Measurements from ENCODE around the gene RAB14.
A peak's percentile ranks its signal among the peaks of the same experiment; 100 is the strongest.
"Not testable (repeated sequence)": the region's sequence is repeated elsewhere in the genome, so short reads cannot be mapped to it uniquely, and the experiment has no call there.

The RAB14 gene

DNA sequence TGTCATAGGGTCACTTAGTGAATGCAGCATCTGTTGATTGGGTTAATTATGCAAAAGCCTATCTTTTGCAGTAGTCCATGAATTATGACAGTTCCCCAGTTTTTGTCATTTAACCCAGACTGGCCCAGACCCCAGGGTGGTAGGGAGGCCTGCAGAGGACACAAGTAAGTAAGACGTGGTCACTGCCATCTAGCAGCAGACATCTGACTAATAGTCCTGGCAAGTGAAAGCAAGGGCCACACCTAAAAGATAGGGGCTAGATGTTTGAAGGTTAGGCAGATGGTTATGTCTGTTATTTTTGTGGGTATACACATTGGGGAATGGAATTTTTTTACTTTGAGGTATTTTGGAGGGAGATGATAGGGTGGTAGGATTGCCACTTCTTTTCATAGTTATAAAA lies 48.0 kb downstream of the RAB14 start:
- no peak for DNase-seq

DNA sequence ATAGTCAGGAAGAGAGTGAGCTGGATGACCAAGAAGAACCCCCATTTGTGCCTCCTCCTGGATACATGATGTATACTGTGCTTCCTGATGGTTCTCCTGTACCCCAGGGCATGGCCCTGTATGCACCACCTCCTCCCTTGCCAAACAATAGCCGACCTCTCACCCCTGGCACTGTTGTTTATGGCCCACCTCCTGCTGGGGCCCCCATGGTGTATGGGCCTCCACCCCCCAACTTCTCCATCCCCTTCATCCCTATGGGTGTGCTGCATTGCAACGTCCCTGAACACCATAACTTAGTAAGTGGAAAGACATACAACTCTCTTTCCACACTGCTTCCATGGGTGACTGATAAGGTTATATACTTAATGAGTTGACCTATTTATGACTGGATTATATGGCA lies 51.5 kb downstream of the RAB14 start:
- DNase-seq, result no peak

DNA sequence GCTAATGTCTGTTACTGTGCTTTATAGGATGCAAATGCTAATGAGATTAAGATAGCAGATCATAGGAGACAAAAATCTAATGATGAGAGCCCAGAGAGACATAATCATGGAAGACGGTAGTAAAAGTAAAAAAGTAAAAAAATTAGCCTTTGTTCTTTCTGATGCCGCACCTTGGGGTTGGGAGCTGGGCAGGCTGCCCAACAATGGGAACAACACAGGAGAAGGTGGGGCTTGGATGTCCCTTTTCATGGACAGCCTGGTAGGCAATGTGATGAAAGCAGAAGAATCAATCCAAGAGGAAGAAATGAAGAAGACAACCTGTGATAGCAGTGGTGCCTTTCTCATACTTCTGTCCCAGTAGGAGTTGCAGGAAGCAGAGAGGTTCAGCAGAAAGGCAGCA lies 57.2 kb downstream of the RAB14 start:
- DNase-seq, result no peak

DNA sequence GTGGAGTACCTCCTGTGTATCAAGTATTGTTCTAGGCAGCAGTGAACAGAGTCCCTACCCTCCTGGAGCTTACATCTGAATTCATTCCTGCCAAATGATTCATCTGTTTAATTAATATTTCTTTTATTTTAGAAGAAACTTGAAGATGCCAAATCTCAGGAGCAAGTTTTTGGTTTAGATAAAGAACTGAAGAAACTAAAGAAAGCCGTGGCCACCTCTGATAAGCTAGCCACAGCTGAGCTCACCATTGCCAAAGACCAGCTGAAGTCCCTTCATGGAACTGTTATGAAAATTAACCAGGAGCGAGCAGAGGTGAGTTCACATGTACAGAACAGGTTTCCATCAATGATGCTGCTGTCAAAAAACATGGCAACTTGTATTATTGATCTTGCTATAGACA lies 57.9 kb downstream of the RAB14 start:
- DNase-seq, result no peak

DNA sequence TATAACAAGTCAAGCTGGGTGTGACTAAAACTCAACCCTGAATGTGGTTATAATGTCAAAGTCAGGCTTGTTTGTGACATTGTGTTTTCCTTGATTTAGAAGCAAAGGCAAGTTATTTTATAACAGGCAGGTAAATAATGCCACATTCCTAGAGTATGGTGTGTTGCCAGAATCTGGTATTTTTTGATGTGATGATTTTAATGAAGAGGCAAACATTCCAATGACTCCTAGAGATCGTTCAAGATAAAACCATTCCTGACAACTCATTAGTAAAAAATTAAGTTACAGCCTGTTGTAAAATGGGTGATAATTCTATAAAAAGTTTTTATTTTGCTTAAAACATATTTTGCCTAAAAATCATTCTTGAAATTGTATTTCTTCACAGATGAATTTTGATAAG lies 60.0 kb downstream of the RAB14 start:
- DNase-seq, result no peak

DNA sequence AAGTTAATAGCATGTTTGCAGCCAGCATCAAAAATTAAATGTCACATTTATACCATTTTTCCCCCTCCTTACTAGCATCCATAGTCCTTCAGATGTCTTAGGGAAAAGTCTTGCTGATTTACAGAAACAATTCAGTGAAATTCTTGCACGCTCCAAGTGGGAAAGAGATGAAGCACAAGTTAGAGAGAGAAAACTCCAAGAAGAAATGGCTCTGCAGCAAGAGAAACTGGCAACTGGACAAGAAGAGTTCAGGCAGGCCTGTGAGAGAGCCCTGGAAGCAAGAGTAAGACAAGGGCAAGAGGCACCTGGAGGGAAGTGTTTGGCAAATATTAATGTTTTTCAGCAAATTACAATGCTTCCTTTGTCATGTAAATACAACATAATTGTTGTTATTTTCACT lies 60.4 kb downstream of the RAB14 start:
- no peak for DNase-seq

DNA sequence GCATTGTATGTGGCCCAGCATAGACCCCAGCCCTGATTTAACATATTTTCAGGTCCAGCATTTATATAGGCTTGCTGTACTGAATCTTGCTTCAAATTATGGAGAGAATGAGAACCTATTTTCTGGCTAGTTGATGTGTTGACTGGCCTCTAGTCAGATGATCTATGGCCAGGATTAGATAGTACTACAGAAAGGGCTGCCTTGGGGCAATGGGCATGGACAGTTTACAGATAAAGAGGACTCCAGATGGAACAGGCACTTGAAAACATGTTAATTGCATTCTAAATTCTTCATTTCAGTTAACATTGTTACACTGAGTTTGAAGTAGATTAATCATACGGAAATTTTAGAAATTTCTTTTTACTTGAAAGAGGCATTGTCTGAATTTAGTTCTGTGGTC lies 61.5 kb downstream of the RAB14 start:
- DNase-seq, result no peak

DNA sequence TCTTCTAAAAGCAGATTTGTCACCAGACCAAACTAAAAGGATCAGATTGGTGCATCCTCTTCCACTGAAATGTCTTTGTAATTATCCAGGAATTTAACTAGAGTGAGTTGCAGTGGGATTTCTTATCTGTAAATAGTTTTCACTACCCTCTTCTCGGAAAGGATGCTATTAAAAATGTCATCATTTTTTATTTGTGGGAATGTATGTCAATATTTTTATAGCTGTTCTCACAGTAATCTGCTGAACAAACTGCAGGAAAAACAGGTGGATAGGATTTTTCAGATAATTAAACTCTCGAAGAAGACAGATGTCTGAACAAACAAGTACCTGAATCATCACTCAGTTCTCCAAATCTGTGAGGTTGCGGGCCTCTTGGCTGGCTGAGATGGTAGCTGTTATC lies 62.7 kb downstream of the RAB14 start:
- DNase-seq, result no peak

DNA sequence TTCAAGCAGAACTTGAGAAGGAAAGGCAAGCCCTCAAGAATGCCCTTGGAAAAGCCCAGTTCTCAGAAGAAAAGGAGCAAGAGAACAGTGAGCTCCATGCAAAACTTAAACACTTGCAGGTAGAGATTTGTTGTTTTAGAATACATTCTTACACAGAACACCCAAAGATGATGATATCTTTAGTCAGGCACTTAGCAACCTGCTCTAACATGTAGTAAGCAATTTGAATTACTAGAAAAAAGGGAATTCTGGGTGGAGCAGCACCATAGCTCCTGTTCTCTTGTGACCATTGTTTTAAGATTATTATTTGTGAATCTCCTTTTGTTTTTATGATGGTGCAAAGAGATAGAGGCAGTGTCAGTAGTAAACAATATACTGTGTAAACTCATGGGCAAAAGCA lies 63.1 kb downstream of the RAB14 start:
- DNase-seq, result no peak

DNA sequence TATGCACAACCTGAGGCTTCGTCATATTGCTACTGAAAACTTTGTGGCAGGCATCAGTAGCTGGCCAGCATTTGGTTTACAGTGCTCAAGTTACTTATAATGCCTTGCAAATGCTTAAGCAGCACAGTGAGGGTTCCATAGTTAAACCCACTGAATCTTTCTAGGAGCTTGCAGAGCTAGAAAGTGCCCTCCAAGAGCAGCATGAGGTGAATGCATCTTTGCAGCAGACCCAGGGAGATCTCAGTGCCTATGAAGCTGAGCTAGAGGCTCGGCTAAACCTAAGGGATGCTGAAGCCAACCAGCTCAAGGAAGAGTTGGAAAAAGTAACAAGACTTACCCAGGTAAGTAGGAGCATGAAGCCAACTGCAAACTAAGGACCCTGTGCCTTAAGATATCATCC lies 66.0 kb downstream of the RAB14 start:
- no peak for DNase-seq

DNA sequence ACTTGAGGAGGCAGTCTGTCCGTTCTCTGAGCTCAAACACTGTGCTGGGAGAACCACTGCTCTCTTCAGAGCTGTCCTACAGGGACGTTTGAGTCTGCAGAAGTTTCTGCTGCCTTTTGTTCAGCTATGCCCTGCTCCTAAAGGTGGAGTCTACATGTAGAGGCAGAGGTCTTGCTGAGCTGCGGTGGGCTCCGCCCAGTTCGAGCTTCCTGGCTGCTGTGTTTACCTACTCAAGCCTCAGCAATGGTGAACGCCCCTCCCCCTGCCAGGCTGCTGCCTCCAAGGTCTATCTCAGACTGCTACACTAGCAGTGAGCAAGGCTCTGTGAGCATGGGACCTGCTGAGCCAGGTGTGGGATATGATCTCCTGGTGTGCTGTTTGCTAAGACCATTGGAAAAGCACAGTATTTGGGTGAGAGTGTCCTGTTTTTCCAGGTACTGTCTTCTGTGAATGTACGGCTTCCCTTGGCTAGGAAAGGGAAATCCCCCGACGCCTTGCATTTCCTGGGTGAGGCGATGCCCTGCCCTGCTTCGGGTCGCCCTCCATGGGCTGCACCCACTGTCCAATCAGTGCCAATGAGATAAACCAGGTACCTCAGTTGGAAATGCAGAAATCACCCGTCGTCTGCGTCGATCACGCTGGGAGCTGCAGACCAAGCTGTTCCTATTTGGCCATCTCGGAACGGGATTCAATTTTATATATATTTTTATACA lies 68.4 kb downstream of the RAB14 start:
- peak; percentile 86 for DNase-seq

DNA sequence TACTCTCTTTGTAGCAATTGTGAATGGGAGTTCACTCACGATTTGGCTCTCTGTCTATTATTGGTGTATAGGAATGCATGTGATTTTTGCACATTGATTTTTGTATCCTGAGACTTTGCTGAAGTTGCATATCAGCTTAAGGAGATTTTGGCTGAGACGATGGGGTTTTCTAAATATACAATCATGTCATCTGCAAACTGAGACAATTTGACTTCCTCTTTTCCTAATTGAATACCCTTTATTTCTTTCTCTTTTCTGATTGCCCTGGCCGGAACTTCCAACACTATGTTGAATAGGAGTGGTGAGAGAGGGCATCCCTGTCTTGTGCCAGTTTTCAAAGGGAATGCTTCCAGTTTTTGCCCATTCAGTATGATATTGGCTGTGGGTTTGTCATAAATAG lies 72.3 kb downstream of the RAB14 start:
- not testable (repeated sequence) for DNase-seq

Data from activated effector memory CD4-positive, alpha-beta T cell treated with Interleukin-2 at 50 U/mL for 16 hours (primary cell).